IPS-NIHi7 (cell line): Measurements from ENCODE around the gene SCNM1.
"Not testable (repeated sequence)": the region's sequence is repeated elsewhere in the genome, so short reads cannot be mapped to it uniquely, and the experiment has no call there.

ENCODE experiments used
- DNase-seq: peaks from one replicate; pipeline ENCODE4 v3.0.0; 2012; ENCODE audit warnings: mixed read lengths; ENCODE audit errors: extremely low spot score

Gene SCNM1

DNA sequence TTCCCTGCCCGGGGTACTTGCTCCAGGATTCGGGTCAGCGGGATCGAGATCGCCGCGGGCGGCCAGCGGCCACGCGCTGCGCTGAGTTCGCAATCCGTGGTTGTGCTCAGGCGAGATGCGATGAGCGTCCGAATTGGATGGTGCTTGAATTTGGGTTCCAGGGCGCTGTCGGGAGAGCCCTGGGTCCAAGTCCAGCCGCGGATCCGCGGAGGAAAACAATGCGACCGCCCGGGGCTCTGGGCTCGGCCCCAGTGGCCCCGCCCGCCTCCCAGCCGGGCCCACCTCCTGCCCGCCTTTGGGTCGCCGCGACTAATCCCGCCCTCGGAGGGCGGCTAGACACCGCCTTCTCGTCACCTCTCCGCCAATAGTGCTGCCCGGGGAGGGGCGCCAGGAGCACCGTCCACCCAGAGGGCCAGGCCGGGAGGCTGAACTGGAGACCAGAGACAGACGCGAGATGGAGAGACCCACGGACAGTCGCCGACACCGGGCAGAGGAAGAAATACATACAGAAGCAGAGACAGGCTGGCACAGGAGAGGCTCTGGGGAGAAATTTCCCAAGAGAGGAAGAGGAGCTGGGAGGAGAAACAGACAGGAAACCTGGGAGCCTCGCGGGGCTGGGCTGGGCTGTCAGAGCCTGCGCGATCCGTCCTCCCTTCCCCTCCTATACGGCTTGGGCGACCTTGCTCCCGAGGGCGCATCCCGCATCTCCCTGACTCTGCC lies 19.4 kb upstream of the SCNM1 start, which contains the start of gene SEMA6C:
Gene SEMA6C (minus strand): TSS at position 220 of the 720 bp plus-strand sequence. CDS start 4,010 bp downstream, outside the sequence.
- peak; percentile 95 for DNase-seq

GRCh38 chr1:151147132-151147503 lies 18.8 kb upstream of the SCNM1 start:
- no peak for DNase-seq

DNA sequence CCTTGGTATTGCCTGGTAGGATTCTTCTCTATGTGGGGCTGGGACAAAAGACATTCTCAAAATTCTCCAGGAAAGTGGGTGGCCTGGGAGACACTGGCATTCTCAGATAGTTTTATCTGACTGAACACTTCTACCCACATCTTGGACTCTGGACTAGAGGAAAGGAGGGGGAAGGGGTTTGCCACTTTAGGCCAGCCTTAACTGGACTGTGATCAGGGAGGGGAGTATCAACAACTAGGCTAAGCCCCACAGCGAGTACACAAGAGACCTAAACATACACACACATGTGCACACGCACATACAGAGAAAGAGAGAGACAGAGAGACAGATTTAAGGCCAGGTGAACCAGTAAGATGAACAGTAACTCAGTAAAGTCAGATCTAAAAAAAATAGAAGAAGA lies 18.3 kb upstream of the SCNM1 start:
- DNase-seq: no peak

GRCh38 chr1:151156515-151156819 lies 9.5 kb upstream of the SCNM1 start, which contains the start of gene TNFAIP8L2:
TSS of gene TNFAIP8L2 (plus strand) at chr1:151156649. CDS start at chr1:151158698, 2,049 bp downstream.
- DNase-seq: no peak

GRCh38 chr1:151157067-151157531 lies 8.8 kb upstream of the SCNM1 start:
- no peak for DNase-seq

DNA sequence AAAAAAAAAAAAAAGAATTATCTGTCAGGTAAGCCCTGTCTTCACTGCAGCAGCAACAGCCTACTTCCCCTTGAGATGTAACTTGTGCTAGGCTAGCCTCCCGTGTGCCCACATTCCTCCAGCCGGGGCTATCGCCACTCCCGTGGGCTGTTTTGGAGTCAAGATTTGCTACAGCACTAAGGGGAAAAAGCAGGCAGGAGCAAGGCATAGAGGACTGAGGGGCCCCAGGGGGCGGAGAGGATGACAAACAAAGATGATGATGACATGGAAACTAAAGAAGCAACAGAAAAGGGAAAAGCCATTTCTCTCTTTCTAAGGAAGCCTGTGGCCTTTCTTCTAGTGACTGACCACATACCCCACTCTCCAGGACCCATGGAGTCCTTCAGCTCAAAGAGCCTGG lies 7.6 kb upstream of the SCNM1 start:
- DNase-seq: no peak

GRCh38 chr1:151158751-151159251 lies 7.1 kb upstream of the SCNM1 start:
- DNase-seq: no peak

- DNase-seq: no peak
Observed at GRCh38 chr1:151159373-151159772, 6.6 kb upstream of the SCNM1 start.

GRCh38 chr1:151164732-151165280 lies 1.1 kb upstream of the SCNM1 start:
- DNase-seq: no peak

- DNase-seq: peak; percentile 86
Observed at GRCh38 chr1:151165281-151165737, 635 bp upstream of the SCNM1 start.

GRCh38 chr1:151166505-151166956 lies 587 bp downstream of the SCNM1 start:
- peak; percentile 39 for DNase-seq

- no peak for DNase-seq
Observed at GRCh38 chr1:151167116-151167515, 1.2 kb downstream of the SCNM1 start.

DNA sequence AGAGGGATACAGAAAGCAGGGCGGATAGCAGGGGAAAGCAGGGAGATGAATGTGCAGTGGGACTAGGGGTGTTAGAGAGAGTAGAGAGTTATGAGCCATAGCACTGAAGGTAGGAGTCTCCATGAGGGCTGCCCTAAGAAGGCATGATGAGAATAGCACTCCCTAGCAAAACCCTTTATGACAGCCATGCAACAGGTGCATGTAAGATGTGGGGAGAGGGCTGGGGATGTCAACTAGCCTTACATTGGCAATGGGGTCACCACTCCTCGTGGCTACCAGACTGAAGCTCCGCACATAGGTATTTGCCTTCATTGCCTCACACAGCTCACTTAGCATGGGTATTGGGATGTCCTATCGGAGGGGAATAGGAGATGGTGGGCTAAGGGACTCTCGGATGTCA lies 5.2 kb downstream of the SCNM1 start:
- DNase-seq: no peak

DNA sequence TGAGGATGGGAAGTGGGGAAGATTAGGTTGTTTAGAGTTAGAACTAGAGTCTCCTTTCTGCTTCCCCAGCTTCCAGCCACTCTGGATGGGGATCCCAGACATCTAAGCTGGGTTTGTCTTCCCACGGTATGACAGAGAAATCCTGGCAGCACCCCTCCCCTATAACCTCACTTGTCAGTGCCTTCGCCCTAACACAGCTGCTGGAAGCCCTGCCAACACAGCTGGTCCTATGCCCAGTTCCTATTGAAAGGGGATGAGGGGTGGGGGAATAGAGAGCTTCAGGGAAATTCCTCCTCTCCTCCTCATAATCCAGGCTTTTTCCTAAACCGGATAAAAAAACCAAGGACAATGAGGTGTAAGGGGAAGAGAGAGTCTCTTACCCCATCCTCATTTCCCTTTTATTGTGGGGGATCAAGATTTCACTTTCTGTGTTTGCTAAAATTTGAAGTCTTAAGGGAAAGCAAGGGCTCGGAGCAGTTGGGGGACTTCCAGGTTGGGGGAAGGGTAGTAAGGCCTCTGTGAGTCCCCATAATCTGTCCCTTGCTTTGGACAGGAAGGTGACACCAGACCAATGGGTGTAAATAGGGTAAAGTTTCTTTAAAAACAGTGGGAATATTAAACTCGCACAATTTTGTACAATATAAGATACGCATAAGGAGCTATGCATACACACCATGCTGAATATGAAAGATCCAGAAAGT lies 9.2 kb downstream of the SCNM1 start:
- no peak for DNase-seq

GRCh38 chr1:151175863-151176262 lies 9.9 kb downstream of the SCNM1 start, which contains the start of gene TMOD4:
TSS of gene TMOD4 (minus strand) at chr1:151175981. CDS start at chr1:151174875, 1,106 bp downstream.
- peak; percentile 50 for DNase-seq

DNA sequence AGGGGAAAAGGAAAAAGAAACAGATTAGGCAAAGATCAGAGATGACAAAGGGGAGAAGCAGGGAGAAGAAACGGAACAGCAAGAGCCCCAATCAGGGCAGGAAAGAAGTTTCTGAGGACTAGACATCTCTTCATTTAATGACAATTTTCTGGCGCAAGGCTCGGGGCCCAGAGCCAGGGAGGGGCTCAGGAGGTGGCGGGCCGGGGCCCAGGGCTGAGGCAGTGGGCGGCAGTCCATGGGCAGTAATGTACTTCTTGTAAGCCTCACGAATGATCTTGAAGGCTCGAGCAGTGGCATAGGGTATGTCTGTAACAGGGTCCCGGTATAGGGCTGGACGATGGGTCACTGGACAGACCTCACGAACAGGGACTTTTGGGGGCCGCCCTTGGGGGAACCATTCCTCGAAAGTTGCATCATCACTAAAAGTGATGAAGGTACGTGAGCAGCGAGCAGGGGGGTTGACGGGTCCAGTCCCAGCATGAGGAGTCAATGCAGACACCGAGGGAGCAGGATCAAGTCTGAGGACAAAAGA lies 10.6 kb downstream of the SCNM1 start:
- DNase-seq: no peak

DNA sequence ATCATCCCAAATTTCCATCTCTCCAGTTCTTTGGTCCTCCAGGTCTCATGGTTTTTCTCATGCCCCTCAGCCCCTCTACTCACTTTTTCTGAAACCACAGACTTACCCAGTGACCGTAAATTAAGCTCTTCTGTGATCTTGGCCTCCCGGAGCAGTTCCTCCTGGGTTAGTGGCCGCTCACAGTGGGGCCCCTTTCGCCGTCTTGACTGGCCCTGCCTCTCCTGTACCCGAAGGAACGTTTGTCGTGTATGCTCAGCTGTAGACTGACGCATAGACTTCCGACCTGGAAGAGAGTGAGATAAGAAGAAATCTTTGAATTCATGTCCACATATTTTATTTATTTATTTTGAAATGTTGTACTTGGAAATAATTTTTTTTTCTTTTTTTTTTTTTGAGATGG lies 18.3 kb downstream of the SCNM1 start:
- DNase-seq: no peak

GRCh38 chr1:151187205-151187604 lies 21.3 kb downstream of the SCNM1 start:
- no peak for DNase-seq

GRCh38 chr1:151188667-151189066 lies 22.7 kb downstream of the SCNM1 start:
- not testable (repeated sequence) for DNase-seq

GRCh38 chr1:151189637-151190445 lies 23.9 kb downstream of the SCNM1 start, which contains the start of gene VPS72:
TSS of gene VPS72 (minus strand) at chr1:151190197. CDS start at chr1:151190121, 76 bp downstream.
- DNase-seq: peak; percentile 95

- DNase-seq: no peak
Observed at GRCh38 chr1:151192047-151192446, 26.1 kb downstream of the SCNM1 start.
